GM21786 (cell line): ENCODE data around the gene NR2F6.
A peak's percentile ranks its signal among the peaks of the same experiment; 100 is the strongest.

Experiments used
- ATAC-seq: cut with Tn5 transposase; IDR thresholded peaks from one replicate; pipeline ENCODE4 v1.9.1; 2021; ENCODE audit not compliant: unreplicated experiment

Gene NR2F6

DNA sequence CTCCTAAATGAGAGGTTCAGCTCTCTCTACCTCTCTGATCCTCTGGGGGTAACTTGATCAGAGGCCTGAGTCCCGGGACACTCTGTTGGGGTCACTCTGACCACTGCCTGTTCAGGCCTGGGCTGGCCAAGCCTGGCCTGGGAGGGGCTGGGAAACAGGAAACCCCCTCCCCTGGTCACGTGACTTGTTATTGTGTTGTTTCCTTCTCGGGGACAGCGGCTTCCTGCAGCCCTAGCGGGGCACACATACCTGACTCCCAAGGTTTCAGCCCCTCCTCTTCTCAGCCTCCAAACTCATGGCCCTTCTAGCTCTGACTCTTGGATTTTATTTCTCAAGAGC lies 18.9 kb upstream of the NR2F6 start, which contains the start of gene USHBP1:
Gene USHBP1 (minus strand): TSS at position 105 of the 339 bp plus-strand sequence. CDS start 446 bp downstream, outside the sequence.
- no peak for ATAC-seq

DNA sequence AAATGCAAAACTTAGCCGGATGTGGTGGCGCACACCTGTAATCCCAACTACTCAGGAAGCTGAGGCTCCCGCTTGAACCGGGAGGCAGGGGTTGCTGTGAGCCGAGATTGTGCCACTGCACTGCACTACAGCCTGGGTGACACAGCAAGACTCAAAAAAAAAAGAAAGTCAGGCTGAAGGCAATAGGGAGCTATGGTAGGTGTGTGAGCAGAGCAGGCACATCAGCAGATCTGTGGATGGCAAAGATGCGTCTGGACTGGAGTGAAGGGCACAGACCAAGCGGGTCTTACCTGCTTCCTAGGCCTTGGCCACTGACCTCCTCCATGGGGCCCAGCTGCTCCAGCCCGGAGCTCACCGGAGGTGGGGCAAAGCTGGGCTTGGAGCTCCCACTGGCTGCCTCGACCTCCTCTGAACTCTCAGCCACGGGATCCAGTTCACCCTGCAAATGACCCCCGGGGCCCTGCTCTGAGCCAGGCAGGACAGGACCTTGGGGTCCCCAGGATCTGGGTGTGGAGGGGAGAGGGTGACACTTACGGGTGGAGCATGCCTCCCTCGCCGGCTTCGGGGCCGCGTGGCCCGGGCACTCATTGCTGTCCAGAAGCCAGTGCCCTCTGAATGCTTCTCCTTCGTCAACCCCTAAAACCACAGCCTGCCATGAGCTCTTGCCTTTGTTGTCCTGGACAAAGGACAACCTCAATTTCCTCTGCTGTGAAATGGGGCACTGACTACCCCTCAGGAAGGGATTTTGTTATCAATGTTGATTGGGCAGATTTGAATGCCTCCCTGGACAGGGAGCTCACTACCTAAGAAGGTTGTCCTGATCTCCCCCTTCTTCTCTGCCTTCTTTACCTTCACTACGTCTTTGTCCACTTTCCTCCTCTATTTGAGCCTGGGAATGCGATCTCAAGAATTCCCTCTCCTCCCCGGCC lies 18.3 kb upstream of the NR2F6 start:
- ATAC-seq, result no peak

DNA sequence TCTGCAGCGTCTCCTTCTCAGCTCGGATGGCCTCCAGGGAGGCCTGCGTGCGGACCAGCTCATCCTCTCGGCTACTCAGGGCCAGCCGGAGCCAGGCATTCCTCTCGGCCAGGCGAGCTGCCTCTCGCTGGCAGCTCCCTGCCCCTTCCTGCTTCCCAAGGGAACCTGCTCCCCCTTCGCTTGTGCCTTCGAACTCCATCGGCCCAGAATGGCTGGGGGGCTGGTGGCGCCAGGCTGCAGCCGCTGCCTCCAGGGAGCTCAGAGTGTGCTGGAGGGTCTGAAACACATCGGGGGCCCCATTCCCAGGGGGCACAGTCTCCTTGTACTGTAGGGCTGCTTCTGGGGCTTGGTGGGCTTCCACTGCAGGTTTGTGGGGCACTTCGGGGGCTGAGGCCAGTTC lies 16.8 kb upstream of the NR2F6 start:
- no peak for ATAC-seq

DNA sequence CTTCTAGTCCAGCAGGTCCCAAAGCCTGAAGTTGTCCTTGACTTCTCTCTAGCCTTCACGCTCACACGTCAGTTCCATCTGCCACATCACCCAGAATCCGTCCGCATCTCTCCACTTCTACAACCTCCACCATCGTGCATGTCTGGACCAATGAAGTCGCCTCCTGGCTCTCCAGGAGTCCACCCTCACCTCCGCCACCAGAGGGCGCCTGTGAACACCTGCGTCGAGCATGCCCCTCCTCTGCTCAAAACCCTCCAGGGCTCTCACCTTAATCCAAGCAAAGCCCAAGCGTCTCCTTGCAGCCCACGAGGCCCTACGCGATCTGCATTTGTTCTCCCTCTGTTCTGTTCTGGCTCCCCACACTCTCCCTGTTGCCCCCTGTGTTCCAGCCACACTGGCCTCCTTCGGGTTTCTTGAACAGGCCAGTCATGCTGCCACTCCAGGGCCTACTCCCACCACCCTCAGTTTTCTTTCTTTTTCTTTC lies 15.2 kb upstream of the NR2F6 start:
- ATAC-seq, result peak; percentile 72

DNA sequence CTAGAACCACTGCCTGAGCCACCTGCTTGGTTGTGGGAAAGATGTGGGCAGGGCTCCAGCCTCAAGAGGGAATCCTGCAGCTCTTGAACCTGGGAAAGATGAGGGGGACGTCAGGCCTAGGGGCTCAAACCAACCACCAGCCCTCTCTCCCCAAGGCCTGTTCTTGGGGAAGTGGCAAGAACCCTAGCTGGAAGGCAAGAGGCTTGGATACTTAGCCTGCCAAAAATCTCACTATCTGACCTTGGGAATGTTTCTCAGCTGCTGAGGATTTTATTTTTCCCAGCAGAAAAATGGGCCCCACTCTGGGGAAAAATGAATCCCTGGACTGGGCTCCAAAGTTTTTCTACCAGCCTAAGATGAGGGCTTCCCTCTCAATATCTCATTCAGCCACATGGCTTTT lies 14.2 kb upstream of the NR2F6 start:
- no peak for ATAC-seq

DNA sequence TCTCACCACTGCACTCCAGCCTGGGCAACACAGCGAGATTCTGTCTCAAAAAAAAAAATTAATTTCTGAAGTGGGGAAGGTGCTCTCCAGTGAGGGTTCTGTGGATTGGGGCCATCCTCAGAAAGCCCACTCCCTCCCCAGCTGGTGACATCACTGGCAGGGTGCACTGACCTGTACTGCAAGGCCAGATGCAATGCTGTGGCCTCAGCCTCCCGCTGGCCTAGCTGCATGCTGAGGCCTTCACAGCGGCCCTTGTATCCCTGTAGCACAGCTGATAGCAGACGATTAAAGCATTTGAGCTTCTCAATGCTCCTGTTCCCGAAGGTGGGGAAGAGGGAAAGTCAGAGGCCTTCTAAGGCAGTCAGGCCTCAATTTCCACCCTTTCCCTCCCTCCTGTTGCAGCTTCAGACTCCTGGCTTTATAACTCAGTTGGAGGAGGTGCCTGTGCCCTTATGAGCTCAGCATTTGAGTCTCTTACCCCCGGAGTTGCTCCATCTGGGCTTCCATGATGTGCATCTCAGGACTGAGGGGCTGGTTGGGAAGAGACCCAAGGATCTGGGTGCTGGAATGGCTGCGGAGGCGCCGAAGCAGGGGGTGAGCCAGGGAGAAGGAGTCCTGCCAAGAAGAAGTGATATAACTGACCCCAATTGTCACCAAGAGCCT lies 13.5 kb upstream of the NR2F6 start:
- no peak for ATAC-seq

DNA sequence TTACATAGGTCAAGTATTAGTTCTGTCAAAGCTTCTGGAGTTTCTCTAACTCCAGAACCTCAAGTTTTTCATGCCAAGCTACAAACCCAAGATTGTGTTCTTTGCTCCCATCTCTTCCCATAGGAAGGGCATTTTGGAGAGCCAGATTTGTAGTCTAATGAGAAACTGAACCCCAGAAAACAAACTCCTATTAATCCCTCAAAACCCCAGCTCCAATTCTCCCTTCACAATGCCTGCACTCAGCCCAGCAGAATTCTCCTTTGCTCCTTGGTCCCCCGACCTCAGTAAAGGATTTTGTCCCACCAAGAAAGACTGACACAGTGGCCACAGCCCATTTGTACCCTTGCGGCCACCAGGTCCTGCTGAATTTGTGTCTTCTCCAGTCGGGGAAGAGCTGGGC lies 10.4 kb upstream of the NR2F6 start:
- no peak for ATAC-seq

DNA sequence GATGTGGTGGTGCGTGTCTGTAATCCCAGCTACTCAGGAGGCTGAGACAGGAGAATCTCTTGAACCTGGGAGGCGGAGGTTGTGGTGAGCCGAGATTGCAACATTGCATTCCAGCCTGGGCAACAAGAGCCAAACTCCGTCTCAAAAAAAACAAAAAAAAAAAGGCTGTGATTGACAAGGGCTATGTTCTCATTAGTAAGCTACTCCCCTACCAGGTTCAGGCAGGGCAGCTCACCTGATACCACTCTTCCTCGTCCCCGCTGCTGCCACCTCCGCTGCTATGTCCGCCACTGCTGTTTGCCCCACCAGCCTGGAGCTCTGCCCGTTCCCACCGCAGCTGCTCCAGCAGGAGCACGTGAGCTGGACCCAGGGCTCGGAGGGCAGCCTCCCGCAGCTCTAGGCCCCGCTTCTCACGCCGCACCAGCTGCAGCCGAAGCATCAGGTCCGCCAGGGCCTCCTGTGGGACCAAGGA lies 9.5 kb upstream of the NR2F6 start:
- no peak for ATAC-seq

DNA sequence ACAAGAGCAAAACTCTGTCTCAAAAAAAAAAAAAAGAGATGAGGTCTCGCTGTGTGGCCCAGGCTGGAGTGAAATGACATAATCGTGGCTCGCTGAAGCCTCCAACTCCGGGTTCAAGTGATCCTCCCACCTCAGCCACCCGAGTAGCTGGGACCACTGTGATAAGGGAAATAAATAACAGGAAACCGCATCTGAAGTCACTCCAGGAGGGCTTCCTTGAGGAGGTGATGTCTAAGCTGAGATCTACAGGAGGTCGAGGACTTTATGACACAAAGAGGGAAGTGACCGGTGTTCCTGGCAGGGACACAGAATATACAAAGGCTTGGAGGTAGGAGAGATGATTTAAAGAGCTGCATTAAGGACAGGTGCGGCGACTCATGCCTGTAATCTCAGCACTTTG lies 8.9 kb upstream of the NR2F6 start:
- ATAC-seq, result no peak

DNA sequence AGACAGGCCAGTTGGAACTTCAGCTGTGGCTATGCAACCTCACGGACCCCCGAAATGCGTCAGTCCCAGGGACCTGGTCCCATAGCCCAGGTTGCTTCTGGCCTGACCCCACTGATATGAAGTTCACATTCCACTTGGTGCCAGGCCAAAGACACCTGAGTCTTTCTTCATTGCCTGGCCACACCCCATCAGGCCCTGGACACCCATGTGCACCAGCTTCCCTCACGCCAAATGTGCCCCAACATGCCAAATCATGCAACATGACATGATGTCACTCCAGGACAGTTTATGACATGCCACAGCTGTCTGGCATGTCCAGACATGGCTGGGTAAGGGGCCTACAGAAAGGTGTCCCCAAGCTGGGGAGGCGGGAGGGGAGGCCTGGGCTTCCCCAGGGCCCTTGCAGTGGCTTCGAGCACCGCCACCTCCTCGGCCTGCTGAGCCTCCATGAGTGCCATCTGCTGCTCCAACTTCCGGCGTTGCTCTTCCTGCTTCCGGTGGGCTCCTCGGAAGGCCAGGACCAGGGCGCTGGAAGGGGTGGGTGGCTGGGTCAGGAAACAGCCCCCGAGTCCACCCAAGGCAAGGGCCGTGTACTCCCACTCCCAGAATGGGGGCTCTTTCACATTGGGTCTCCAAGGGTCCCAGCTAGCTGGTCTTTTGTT lies 4.3 kb upstream of the NR2F6 start:
- ATAC-seq, result no peak

DNA sequence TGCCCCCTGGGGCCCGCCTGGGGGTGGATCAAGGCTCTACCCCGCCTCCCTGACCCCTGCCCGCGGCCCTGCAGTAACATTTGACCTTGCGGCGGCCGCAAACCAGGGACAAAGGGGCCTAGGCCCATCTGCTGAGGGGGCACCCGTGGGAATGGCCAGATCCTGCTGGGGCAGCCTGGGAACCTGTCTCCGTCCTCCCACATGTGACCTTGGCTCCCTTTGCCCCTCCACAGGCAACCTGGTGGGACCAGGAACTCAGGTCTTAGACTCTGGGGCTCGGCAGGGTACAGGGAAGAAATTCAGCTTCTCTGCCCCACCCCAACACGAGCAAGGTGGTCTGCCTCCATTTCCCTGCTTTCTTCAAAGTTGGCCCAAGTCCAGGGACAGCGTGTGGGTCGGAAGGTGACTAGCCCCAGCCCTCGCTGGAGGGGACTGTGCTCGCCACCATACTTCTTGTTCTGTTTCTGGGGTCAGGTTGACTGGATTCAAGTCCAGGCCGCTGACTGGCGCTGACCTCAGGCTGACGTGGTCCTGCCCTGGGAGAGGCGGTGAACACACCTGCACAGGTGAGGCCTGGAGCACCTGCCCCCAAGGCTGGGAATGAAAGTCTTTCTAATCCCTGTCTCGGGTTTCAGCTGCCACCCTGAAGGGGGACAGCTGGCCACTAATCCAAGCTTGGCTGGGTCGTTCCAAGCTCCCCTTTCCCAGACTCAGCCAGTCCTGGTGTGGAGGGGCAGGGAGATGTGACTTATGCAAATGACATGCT lies 2.5 kb upstream of the NR2F6 start:
- ATAC-seq, result no peak

DNA sequence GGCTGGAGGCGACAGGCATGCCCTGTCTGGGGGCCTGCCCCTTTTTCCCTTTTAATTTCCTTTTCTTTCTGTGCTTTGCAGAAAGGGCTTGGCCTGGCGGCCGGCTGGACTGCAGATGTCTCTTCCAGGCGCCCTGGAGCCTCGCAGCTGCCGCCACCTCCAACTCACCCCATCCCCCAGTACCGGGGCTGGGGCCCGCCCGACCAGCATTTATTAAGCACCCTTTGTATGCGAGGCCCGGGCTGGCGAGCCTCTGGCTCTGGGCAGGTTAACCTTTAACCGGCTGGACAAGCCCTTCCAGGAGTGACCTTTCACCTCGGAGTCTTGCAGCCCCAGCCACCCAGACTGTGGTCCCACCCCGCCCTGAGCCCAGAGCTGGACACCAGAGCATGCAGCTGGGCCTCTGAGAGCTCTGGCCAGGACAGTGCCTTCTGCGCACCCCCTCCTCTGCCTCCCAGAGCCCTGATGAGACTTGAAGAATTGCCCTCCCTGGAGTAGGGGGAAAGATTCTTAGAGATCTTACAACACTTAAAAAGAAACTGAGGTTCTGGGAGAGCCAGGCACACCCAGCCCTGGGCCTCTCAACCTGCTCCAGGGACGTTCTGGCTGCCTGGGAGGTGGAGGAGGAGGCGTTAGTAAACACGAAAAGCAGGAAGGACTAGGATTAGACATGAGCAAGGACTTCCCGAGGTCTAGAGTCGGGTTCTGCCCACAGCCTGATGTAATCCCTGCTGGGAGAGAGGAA lies 1.1 kb upstream of the NR2F6 start:
- no peak for ATAC-seq

DNA sequence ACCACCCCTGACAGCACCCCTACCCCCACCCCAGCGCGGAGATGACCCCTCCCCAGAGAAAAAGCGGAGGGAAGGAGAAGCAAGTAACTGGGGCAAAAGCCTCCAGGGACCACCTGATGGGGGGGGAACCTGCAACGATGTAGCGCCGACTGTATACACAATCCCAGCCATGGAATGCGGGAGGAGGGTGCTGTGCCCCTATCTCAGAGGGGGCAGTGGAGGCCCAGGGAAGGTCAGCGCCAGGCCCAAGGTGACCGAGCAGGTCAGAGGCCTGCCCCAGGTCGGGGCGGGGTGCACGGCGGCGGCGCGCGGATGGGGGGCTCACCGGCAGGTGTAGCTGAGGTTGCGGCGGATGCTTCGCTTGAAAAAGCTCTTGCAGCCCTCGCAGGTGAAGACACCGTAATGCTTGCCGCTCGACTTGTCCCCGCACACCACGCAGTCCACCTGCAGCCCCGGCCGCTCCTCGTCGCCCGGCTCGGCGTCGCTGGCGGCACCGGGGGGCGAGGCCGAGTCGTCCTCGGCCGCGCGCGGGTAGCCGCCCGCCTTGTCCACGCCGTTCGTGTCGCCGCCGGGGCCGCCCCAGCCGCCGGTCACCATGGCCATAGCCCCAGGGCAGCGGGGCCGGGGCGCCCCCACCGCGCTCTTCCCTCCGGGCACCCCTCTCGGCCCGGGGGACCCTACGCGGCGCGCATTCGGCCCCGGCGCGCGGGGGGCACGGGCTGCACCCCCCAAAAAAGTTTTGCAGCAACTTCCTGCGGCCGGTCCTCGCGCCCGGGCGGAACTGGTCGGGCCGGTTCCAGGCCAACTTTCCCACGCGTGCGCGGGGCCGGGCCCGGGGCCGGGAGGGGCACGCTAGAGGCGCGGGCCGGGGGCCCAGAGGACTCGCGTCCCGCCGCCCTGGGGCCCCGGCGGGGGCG lies 843 bp downstream of the NR2F6 start:
- ATAC-seq, result no peak

DNA sequence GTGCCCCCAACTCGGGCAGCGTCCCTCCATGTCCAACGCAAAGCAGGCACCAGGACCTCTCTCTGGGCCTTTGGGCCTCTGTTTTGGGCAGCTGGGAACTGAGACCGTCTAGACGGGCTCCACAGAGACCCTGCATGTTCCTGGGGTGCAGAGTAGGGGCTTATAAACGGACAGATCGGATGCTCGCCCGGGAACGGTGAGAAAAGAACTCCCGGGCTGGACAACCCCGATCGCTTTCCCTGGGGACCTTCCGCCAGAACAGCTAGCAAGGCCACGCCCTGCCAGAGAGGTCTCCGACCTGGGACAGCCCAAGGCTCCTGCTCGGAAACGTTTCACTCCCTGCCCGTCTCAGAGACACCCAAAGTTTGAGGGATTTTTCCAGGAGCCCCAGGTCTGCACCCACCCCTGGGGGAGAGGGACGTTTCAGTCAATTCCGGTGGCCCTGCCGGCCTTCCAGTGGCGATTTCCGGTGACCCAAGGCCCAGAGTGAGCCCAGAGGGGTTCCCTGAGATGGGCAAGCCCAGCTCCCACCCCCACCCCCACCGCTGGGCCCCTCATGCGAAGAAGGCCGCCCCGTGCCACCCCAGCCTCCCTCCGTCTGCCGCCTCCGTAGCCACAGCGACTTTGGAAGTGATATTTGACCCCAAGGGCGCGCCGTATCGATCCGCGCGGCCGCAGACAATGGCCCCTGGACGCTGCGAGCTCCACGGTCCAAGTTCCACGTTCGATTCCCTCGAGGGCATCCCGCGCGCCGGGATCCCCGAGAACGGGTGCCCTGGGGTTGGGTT lies 1.7 kb downstream of the NR2F6 start:
- no peak for ATAC-seq

DNA sequence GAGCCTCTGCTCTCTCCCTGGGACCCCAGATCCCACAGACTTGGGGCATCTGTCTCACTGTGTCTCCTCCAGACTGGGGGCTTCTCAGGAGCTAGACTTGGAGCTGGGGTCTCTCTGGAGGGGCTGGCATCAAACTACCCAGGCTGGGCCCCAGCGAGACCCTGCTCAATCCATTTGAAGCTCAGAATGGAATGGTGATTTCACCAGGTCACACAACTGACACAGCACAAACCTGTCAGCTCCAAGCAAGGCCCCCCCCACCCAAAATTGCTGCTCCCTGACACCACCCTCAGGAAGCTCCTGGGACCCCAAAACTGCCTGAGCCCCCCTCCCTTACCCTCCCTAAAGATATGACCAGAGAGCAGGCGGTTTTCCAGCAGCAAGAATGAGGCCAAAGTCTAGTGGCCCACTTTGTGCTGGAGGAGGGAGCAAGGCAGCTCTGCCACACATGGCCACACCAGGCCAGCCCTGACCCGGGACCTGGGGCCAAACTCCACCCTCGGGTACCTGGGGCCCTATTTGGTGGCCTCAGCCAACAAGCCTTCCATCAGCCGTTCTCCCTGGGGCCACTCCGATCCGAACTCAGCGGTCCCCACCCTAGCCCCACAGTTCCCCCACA lies 2.4 kb downstream of the NR2F6 start:
- ATAC-seq, result no peak

DNA sequence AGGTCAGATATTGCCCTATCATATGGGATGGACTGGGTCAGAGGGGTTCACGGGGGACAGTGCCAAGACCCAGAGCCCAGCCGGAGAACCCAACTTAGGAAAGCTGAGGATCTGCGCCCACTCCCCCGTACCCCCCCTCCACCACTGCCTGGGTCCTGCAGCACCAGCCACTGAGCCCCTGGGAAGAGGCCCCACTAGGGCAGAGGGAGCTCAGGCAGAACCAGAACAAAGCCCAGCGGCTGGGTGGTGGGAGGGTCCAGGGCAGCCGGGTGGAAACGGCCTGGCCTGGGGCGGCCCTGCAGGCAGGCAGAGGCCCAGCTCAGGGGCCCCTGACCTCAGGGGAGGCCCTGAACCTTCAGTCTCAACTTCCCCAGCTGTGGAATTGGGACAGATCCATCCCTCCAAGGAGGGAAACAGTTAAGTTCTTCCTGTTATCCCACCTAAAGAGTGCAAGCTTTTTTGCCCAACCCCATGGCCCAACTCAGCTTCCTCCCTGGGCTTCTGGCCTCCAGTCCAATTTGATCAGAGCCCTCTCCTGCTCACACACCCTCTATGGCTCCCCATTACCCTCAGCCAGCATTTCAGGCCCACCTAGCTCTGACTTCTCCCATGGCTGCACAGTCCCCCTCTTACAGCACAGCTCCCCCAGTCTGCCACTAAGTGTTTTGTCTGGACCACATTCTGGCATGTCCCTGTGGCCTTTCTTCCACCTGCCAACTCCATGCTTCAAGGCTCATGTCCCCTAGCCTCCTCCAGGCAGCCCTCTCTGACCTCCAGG lies 3.1 kb downstream of the NR2F6 start:
- ATAC-seq, result no peak

DNA sequence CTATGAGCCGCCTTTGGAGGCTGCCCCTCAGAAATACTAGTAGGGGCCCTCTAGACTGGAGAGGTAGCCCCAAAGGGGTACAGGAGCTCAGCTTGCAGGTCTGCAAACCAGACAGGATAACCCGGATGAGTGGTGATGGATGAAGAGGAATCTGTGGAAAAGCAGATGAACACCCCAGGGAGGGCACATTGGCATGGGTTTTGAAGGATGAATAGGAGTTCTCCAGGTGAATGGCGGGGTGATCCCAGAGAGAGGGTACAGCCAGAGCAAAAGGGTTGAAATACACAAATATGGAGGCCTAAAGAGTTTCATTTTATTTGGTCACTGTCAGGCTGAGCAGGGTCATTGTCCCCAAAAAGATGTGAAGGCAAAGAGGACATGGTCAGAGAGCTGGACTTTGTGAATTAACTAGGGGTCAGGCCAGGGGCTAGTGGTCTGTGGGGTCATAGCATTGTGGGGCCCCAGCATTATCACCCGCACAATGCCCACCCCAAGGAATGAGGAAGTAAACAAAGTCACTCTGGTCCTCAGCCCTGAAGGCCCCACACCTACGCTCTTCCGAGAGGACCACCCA lies 4.8 kb downstream of the NR2F6 start:
- ATAC-seq, result no peak
